Fibroblast of villous mesenchyme (primary cell): ENCODE data around the gene DNAI1. TPM values are rescaled to one million over a fixed set of nuclear protein-coding genes. Genes with fewer than 3 reads are reported as not detected.
A peak's percentile ranks its signal among the peaks of the same experiment; 100 is the strongest.
"Not testable (repeated sequence)": the region's sequence is repeated elsewhere in the genome, so short reads cannot be mapped to it uniquely, and the experiment has no call there.

Experiments used
- DNase-seq: peaks from one replicate; pipeline ENCODE4 v3.0.0-alpha.2; 2010; ENCODE audit warnings: low read depth
- H3K4me3 ChIP-seq: 2 replicates; pipeline ENCODE4 v1.5.1; 2011; ENCODE audit warnings: low read depth, mild to moderate bottlenecking, low read length
- total RNA-seq: library from RNA; depleted of rRNA; stranded (reverse); fragments of >200 nt; gene quantifications from 2 replicates; pipeline ENCODE4 v1.2.3, GENCODE V29; 2012
- TF ChIP-seq, protein P1 (sequence below): IDR thresholded peaks from 2 replicates; pipeline ENCODE4 v1.5.1; 2012; ENCODE audit warnings: low read depth, mild to moderate bottlenecking, low read length; ENCODE audit not compliant: insufficient read depth

Gene DNAI1
- total RNA-seq, 1 donor, result under 0.01 TPM

DNA sequence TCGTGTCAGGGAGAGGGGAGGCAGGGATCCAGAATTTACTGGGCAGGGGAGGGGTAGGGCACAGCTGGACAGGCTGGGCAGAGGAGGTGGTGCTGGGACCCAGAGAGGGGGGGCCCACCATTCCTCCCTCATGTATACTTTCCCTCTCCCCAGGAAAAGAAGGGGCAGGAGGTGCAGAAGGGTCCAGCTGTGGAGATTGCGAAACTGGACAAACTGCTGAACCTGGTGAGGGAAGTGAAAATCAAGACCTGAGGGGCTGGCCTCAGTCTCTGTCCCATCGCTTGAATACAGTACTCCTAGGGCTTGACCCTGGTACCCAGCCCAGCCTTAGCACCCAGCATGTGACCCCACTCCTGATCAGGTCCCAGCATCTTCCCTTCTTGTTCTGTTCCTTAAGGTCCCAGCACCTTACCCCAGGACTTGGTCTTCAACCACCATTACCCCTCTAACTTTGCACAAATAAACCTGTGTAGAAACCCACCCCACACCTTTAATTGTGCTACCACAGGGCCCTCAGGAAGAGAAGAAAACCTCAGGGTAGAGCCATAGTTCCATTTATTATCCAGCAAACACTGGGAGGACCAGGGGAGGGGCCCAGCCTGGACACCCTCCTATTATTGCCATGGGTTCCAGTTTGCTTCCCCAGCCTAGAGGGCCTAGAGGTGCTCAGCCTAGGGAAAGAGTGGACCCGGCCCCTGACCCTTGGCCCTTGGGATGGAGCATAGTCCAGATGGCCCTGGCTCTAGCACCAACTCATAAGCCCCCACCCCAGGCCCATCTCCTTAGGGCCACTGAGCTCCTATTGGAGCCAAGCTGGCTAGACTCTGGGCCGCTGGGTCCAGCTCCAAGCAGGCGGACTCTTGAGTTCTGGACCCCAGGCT lies 62.1 kb downstream of the DNAI1 start:
- DNase-seq, result no peak
- TF ChIP-seq, protein P1, sequence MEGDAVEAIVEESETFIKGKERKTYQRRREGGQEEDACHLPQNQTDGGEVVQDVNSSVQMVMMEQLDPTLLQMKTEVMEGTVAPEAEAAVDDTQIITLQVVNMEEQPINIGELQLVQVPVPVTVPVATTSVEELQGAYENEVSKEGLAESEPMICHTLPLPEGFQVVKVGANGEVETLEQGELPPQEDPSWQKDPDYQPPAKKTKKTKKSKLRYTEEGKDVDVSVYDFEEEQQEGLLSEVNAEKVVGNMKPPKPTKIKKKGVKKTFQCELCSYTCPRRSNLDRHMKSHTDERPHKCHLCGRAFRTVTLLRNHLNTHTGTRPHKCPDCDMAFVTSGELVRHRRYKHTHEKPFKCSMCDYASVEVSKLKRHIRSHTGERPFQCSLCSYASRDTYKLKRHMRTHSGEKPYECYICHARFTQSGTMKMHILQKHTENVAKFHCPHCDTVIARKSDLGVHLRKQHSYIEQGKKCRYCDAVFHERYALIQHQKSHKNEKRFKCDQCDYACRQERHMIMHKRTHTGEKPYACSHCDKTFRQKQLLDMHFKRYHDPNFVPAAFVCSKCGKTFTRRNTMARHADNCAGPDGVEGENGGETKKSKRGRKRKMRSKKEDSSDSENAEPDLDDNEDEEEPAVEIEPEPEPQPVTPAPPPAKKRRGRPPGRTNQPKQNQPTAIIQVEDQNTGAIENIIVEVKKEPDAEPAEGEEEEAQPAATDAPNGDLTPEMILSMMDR, result no peak

DNA sequence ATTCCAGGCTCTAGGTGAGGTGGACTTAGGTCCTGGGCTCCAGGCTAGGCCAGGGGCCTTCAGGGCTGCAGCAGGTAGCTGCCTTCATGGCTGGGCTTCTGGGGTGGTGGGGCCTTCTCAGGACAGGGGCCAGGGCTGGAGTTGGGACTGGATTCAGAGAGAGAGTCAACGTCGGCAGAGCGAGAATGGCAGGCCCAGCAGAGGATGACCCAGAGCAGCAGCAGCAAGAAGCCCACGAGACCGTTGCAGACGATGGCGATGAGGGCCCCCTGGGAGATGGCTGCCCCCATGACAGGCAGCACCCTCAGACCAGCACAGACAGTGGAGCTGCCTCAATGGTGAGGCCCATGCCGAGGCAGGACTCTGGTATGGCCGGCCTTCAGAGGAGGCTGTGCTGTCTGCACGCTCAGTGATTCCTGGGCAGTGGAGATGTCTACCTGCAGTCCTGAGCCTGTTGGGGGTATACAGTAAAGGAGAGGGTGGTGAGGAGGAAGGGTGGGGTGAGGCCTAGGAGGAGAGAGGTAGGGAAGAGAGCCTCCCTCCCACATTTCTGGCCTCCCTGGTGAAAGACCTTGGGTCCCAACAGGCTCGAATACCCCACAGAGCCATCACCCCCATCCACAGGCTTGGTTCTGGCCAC lies 62.9 kb downstream of the DNAI1 start:
- TF ChIP-seq, protein P1, result no peak
- H3K4me3 ChIP-seq, result no peak overlapping the region
- no peak for DNase-seq

More for the DNA sequence above, 62.1 kb downstream of the DNAI1 start:
- no peak overlapping the region for H3K4me3 ChIP-seq

DNA sequence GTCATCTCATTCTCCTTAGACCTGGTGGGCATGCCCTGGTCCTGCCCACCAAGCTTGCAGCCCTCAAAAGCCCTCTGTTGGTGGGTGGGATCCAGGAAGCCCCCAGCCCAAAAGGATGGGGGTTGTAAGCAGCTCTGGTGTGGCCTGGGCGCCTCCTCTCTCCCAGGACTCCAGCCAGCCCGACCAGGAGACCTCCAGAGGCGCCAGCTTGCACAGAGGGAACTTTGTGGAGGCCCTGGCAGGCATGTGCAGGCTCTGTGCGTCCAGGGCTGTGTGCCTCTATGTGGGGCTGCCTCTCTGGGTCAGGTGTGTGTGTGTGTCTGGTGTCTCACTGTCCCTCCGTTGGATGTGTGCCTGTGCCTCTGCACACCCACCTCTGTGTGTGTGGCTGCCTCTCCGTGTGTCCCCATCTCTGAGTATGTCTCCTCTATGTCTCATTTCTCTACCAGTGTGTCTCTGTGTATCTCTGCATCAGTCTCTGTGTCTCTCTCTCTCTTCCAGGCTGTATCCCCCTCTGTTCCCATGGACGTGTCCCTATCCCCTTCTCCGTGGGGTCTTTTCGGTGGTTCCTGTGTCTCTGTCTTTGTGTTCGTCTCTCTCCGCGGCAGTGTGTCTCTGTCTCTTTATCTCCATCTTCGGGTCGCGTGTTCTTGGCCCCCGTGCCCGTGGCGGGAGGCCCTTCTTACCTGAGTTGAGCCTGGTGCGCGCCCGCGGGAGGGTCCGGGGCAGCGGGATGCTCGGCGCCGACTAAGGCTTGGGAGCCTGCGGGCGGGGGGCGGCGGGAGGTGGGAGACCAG lies 63.7 kb downstream of the DNAI1 start:
- TF ChIP-seq, protein P1, result no peak

DNA sequence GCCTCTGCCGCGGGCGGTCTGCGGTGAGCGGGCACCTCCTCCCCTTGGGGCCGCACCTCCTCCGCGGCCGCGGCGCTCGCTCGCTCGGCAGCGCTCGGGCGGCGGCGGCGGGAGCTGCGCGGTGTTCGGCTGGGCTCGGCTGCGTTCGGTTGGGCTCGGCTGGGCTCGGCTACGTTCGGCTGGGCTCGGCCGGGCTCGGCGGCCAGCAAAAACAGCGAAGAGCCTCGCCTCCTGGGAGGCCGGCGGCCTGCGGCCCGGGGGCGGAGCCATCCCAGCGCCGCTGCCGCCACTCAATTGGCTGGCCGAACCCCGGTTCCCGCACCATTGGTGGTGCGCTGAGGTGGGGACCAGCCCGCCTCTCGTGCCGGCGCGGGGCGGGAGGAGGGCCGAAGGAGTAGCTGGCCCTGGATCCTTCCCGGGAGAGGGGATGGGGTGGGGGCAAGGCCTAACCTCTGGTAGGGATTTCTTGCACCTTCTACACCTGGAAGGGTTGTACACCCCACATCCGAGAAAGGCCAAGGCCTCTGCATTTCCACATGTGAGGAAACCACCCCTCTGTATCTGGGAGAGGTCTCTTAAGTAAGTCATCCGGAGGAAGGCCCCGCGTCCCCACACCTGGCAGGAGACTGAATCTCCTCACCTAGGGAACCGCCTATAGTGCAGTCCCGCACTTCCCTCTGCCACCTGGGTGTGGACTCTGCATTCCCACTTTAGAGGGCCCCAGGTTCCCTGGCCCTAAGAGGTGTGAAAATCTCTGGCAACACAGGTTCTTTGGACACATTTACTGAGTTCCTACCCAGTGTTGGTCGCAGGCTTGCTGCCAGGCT lies 64.6 kb downstream of the DNAI1 start, which contains the start of gene ENHO:
ENHO (minus strand) TSS at position 20 of the 827 bp plus-strand sequence. CDS start 1,295 bp downstream, outside the sequence.
- peak within 1 kb of the TSS; percentile 41 for H3K4me3 ChIP-seq
- DNase-seq, result peak; percentile 83
- TF ChIP-seq, protein P1, result no peak

More for the DNA sequence above, 63.7 kb downstream of the DNAI1 start:
- no peak for DNase-seq
- H3K4me3 ChIP-seq, result peak overlapping the region; percentile 41

DNA sequence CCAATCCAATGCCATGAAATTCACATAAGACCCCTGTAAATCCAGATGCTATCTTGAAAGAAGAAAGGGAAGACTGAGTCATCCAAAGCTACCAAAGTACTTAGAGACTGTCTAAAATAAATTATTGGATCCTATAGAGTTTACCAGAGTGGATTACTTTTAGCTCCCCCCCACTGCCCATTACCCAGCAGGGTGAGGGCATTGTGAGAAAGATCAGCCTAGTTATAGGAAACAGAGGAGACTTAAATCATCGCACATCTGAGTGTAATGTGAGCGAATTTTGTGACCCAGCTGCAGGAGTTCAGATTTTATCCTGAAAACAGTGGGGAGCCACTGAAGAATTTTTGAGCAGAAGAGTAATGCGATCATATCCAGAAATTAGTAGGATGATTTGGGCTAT lies 65.7 kb downstream of the DNAI1 start:
- no peak for DNase-seq
- TF ChIP-seq, protein P1, result no peak
- H3K4me3 ChIP-seq, result no peak overlapping the region

DNA sequence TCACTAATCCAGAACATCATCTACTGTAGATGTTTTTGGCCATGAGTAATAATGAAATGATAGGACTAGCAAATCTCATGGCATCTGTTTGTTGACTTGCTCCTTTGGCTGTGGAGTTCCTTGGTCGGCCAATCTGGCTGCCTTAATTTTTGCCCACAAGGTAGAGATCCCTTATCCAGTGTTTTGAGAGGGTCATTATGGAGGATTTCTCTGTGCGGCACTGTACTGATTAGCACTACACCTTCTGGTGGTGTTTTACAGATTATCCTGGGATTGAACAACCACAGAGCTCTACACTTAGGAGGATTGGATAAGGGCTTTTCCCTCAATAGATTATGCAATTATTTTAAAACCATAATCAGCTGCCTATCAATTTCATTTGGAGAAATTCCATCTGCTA lies 67.4 kb downstream of the DNAI1 start:
- TF ChIP-seq, protein P1, result no peak
- DNase-seq, result no peak
- H3K4me3 ChIP-seq, result no peak overlapping the region

DNA sequence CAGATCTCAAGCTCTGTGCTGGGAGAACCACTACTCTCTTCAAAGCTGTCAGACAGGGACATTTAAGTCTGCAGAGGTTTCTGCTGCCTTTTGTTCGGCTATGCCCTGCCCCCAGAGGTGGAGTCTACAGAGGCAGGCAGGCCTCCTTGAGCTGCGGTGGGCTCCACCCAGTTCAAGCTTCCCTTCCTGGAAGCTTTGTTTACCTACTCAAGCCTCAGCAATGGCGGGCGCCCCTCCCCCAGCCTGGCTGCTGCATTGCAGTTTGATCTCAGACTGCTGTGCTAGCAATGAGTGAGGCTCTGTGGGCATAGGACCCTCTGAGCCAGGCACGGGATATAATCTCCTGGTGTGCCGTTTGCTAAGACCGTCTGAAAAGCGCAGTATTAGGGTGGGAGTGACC lies 73.4 kb downstream of the DNAI1 start:
- not testable (repeated sequence) for DNase-seq, H3K4me3 ChIP-seq
